IMR-90 (cell line): ENCODE data around the gene CACNA1D. TPM values are rescaled to one million over a fixed set of nuclear protein-coding genes. Genes with fewer than 3 reads are reported as not detected.

Experiments used
- ATAC-seq: fragments of 200-7000 bp; cut with Tn5 transposase; 2 replicates; pipeline ENCODE4 v1.9.1; 2020; ENCODE audit warnings: low read depth, mild to moderate bottlenecking, moderate library complexity
- BruUV-seq: library from RNA; stranded (reverse); fragments of 400-500 nt; replicated peaks from 2 replicates; lab custom pipeline; 2021; lab: Mats Ljungman, UMichigan
- CTCF ChIA-PET: fragments of 300-600 bp; formaldehyde crosslinking; extraction: SDS; loops from one replicate; lab custom pipeline; 2021; ENCODE audit warnings: antibody characterized with exemption; lab: Yijun Ruan, JAX
- POLR2A ChIA-PET: fragments of 300-600 bp; sonication (Branson Sonifier 250); formaldehyde crosslinking; loops from one replicate; lab custom pipeline; 2022; ENCODE audit warnings: antibody characterized with exemption; ENCODE audit not compliant: unreplicated experiment; lab: Charles Lee
- DNase-seq: peaks from one replicate; pipeline ENCODE4 v3.0.0; 2013
- H2AFZ ChIP-seq: replicated peaks from 2 replicates; pipeline ENCODE3; 2013; ENCODE audit warnings: low read length, mild to moderate bottlenecking; ENCODE audit not compliant: poor library complexity
- H2AK5ac ChIP-seq: 2 replicates; pipeline ENCODE4 v1.6.1; 2013; ENCODE audit warnings: low read depth, low read length, inconsistent platforms
- H2AK9ac ChIP-seq: replicated peaks from 2 replicates; pipeline ENCODE3; 2013; ENCODE audit warnings: mild to moderate bottlenecking, low read depth, low read length, moderate library complexity; ENCODE audit not compliant: poor library complexity
- H2BK120ac ChIP-seq: 2 replicates; pipeline ENCODE4 v1.6.1; 2013; ENCODE audit warnings: low read depth, low read length, inconsistent platforms
- H2BK15ac ChIP-seq: 3 replicates; pipeline ENCODE4 v1.6.1; 2013; ENCODE audit warnings: low read depth, low read length, inconsistent platforms
- H2BK20ac ChIP-seq: 2 replicates; pipeline ENCODE4 v1.6.1; 2013; ENCODE audit warnings: low read depth, mild to moderate bottlenecking, inconsistent platforms, low read length, moderate library complexity
- H2BK5ac ChIP-seq: 2 replicates; pipeline ENCODE4 v1.6.1; 2013; ENCODE audit warnings: mild to moderate bottlenecking, low read depth, low read length, inconsistent platforms; ENCODE audit not compliant: poor library complexity, severe bottlenecking
- H3K14ac ChIP-seq: replicated peaks from 2 replicates; pipeline ENCODE4 v1.6.1; 2013; ENCODE audit warnings: low read depth, low read length, inconsistent platforms
- H3K18ac ChIP-seq: 2 replicates; pipeline ENCODE4 v1.6.1; 2013; ENCODE audit warnings: low read depth, low read length, control low read depth
- H3K23ac ChIP-seq: 2 replicates; pipeline ENCODE4 v1.6.1; 2013; ENCODE audit warnings: low read depth, low read length, inconsistent platforms
- H3K27ac ChIP-seq: 2 replicates; pipeline ENCODE4 v1.5.1; 2013; ENCODE audit warnings: mild to moderate bottlenecking, control low read depth, low read length; ENCODE audit not compliant: insufficient read depth
- H3K27me3 ChIP-seq: 2 replicates; pipeline ENCODE4 v1.6.1; 2013; ENCODE audit warnings: low read length; ENCODE audit not compliant: control insufficient read depth, insufficient read depth
- H3K36me3 ChIP-seq: 2 replicates; pipeline ENCODE4 v1.6.1; 2013; ENCODE audit warnings: low read length, mixed read lengths; ENCODE audit not compliant: control insufficient read depth, insufficient read depth
- H3K4ac ChIP-seq: 2 replicates; pipeline ENCODE4 v1.6.1; 2013; ENCODE audit warnings: low read depth, low read length, inconsistent platforms
- H3K4me1 ChIP-seq: 2 replicates; pipeline ENCODE4 v1.6.1; 2013; ENCODE audit warnings: low read length, mixed read lengths; ENCODE audit not compliant: control insufficient read depth, insufficient read depth
- H3K4me2 ChIP-seq: 2 replicates; pipeline ENCODE4 v1.6.1; 2013; ENCODE audit warnings: low read depth, mild to moderate bottlenecking, control low read depth, low read length, moderate library complexity
- H3K4me3 ChIP-seq: 2 replicates; pipeline ENCODE4 v1.5.1; 2013; ENCODE audit warnings: low read depth, mild to moderate bottlenecking, control low read depth, low read length, moderate library complexity; ENCODE audit not compliant: insufficient read depth
- H3K56ac ChIP-seq: 2 replicates; pipeline ENCODE4 v1.6.1; 2013; ENCODE audit warnings: low read length, inconsistent platforms; ENCODE audit not compliant: insufficient read depth; ENCODE audit errors: extremely low read depth
- H3K79me1 ChIP-seq, 2 experiments: 2 replicates each; pipeline ENCODE4 v1.6.1; 2013; ENCODE audit warnings: low read length in 2 of 2, inconsistent platforms in 1 of 2, low read depth in 1 of 2
- H3K9ac ChIP-seq: 2 replicates; pipeline ENCODE4 v1.6.1; 2013; ENCODE audit warnings: low read depth, low read length, control low read depth
- H3K9me1 ChIP-seq: 2 replicates; pipeline ENCODE4 v1.6.1; 2013; ENCODE audit warnings: low read length, inconsistent platforms; ENCODE audit not compliant: insufficient read depth
- H3K9me3 ChIP-seq: 2 replicates; pipeline ENCODE4 v1.6.1; 2013; ENCODE audit warnings: low read length; ENCODE audit not compliant: control insufficient read depth, insufficient read depth
- H4K20me1 ChIP-seq: 2 replicates; pipeline ENCODE4 v1.6.1; 2013; ENCODE audit warnings: low read length, inconsistent platforms; ENCODE audit not compliant: insufficient read depth
- H4K5ac ChIP-seq: 2 replicates; pipeline ENCODE4 v1.6.1; 2013; ENCODE audit warnings: mild to moderate bottlenecking, low read depth, low read length, control low read depth
- H4K8ac ChIP-seq, 2 experiments: 2 replicates each; pipeline ENCODE4 v1.6.1; 2013; ENCODE audit warnings: low read depth in 2 of 2, low read length in 2 of 2, control low read depth in 1 of 2, inconsistent platforms in 1 of 2
- H4K91ac ChIP-seq: 2 replicates; pipeline ENCODE4 v1.6.1; 2013; ENCODE audit warnings: low read depth, low read length, inconsistent platforms; ENCODE audit not compliant: insufficient read depth
- BHLHE40 ChIP-seq: fragments of 150-350 bp; IDR thresholded peaks from 2 replicates; pipeline ENCODE4 v1.6.1; 2016; ENCODE audit warnings: mild to moderate bottlenecking, low read depth, low read length
- CEBPB ChIP-seq: IDR thresholded peaks from 2 replicates; pipeline ENCODE4 v1.6.1; 2012; ENCODE audit warnings: low read depth, low read length, improper control_type of control experiment
- CHD1 ChIP-seq: IDR thresholded peaks from 2 replicates; pipeline ENCODE4 v1.6.1; 2012; ENCODE audit warnings: low read depth, low read length, improper control_type of control experiment
- CTCF ChIP-seq: conservative IDR thresholded peaks from 2 replicates; pipeline ENCODE4 v1.5.1; 2012; ENCODE audit warnings: mild to moderate bottlenecking, low read depth, low read length, improper control_type of control experiment
- FOS ChIP-seq: fragments of 150-350 bp; IDR thresholded peaks from 2 replicates; pipeline ENCODE4 v1.6.1; 2016; ENCODE audit warnings: low read depth, low read length
- MAFK ChIP-seq: IDR thresholded peaks from 2 replicates; pipeline ENCODE4 v1.6.1; 2012; ENCODE audit warnings: low read depth, low read length, improper control_type of control experiment
- NFE2L2 ChIP-seq: fragments of 150-350 bp; IDR thresholded peaks from 2 replicates; pipeline ENCODE4 v1.6.1; 2016; ENCODE audit warnings: low read depth, mild to moderate bottlenecking, low read length
- POLR2A ChIP-seq: IDR thresholded peaks from 2 replicates; pipeline ENCODE4 v1.6.1; 2012; ENCODE audit warnings: mild to moderate bottlenecking, low read depth, low read length
- RAD21 ChIP-seq: IDR thresholded peaks from 2 replicates; pipeline ENCODE4 v1.6.1; 2012; ENCODE audit warnings: low read length, improper control_type of control experiment
- RCOR1 ChIP-seq: IDR thresholded peaks from 2 replicates; pipeline ENCODE4 v1.6.1; 2012; ENCODE audit warnings: mild to moderate bottlenecking, low read length, improper control_type of control experiment; ENCODE audit not compliant: insufficient replicate concordance
- RFX5 ChIP-seq: IDR thresholded peaks from 2 replicates; pipeline ENCODE4 v1.8.0; 2012; ENCODE audit warnings: low read depth, mild to moderate bottlenecking, low read length, moderate library complexity
- SMC3 ChIP-seq: fragments of 150-350 bp; IDR thresholded peaks from 2 replicates; pipeline ENCODE4 v1.6.1; 2016; ENCODE audit warnings: low read depth, mild to moderate bottlenecking, antibody characterized with exemption, low read length, moderate library complexity
- USF2 ChIP-seq: fragments of 150-350 bp; IDR thresholded peaks from 2 replicates; pipeline ENCODE4 v1.6.1; 2017; ENCODE audit warnings: mild to moderate bottlenecking, antibody characterized with exemption, low read length, low read depth
- WGBS, 2 experiments: methylation state at CpG; one replicate each; pipeline versions ENCODE4 v1.1.5 to v1.1.7; 2013; ENCODE audit warnings: missing lambda C conversion rate in 2 of 2; ENCODE audit not compliant: insufficient read length in 1 of 2; ENCODE audit errors: extremely low coverage in 2 of 2; 5-methylcytosine and 5-hydroxymethylcytosine counted together
- dilution Hi-C: fragments of 300-500 bp; cut with HindIII; formaldehyde crosslinking; loops from one replicate; pipeline ENCODE4 v1.14.3; 2018; ENCODE audit warnings: low sequenced_read_pairs; ENCODE audit not compliant: unreplicated experiment
- in situ Hi-C: fragments of 300-500 bp; cut with MboI; formaldehyde crosslinking; loops from 3 replicates; pipeline ENCODE4 v1.14.3; 2019; ENCODE audit warnings: low sequenced_read_pairs, inconsistent platforms, mixed read lengths
- intact Hi-C: fragments of 100-400 bp; cut with micrococcal nuclease; formaldehyde crosslinking; loops from 2 replicates; pipeline ENCODE4 v1.10.0; 2022
- polyA plus RNA-seq, 3 experiments: library from polyadenylated mRNA; depleted of rRNA; stranded (reverse); fragments of >200 nt; gene quantifications; 2 replicates each; pipeline ENCODE4 v1.2.3, GENCODE V29; 2012; ENCODE audit warnings: low replicate concordance in 1 of 3
- total RNA-seq: library from RNA; depleted of rRNA; stranded (reverse); fragments of >200 nt; gene quantifications from 2 replicates; pipeline ENCODE4 v1.2.3, GENCODE V29; 2012

Gene CACNA1D
- total and polyA plus RNA-seq, 2 of the 4 experiments (the other 2 are of a cell fraction) = 0.07 TPM; not detected in 1

- TF ChIP-seq RFX5 (no peak), CHD1 (no peak), RAD21 (peak; percentile 37)
Measured at GRCh38 chr3:53806182-53807116, 312.0 kb downstream of the CACNA1D start (continued).

GRCh38 chr3:53807117-53807810 lies 312.9 kb downstream of the CACNA1D start:
- dilution Hi-C loops (no loop called here), in situ Hi-C loops (no loop called here), intact Hi-C loops (no loop called here)
- H3K56ac ChIP-seq = no peak overlapping the region
- H3K14ac ChIP-seq = peak overlapping the region; percentile 52; the same call in 1 of the 2 replicates
- peak overlapping the region; percentile 83 for H2AK9ac ChIP-seq
- no peaks in the 10 kb centered on the region for H3K36me3 ChIP-seq
- H3K4me3 ChIP-seq = no peak overlapping the region
- no peaks in the 10 kb centered on the region for H4K20me1 ChIP-seq
- no peaks in the 10 kb centered on the region for H3K9me3 ChIP-seq
- peak overlapping the region; percentile 68 for H4K91ac ChIP-seq
- H2BK15ac ChIP-seq = no peak overlapping the region; the same call in 2 of the 3 replicates
- H3K4ac ChIP-seq = peak overlapping the region; percentile 84
- no peaks in the 10 kb centered on the region for H3K79me1 ChIP-seq
- peak overlapping the region in 1 of 2 experiments; percentile 32; a peak in 2 of 4 replicates for H4K8ac ChIP-seq
- no peak for DNase-seq
- peaks cover 14% of the 10 kb centered on the region for H3K4me1 ChIP-seq
- no peaks in the 10 kb centered on the region; the same call in 1 of the 2 replicates for H3K27me3 ChIP-seq
- no peak overlapping the region for H4K5ac ChIP-seq
- H2AK5ac ChIP-seq = peak overlapping the region; percentile 83; the same call in 1 of the 2 replicates
- no peak overlapping the region for H3K4me2 ChIP-seq
- no peak overlapping the region for H2BK5ac ChIP-seq
- H3K9ac ChIP-seq = no peak overlapping the region
- no peak for ATAC-seq
- H3K9me1 ChIP-seq = peaks cover 20% of the 10 kb centered on the region
- peak overlapping the region; percentile 90; the same call in 1 of the 2 replicates for H2BK20ac ChIP-seq
- WGBS, 2 experiments = 81% methylated on average over 9 of the region's 15 CpGs; no CpG with 5 or more reads in 1 of the 2 experiments
- H2BK120ac ChIP-seq = peak overlapping the region; percentile 90; the same call in 1 of the 2 replicates
- no peak overlapping the region for H3K27ac ChIP-seq
- H2AFZ ChIP-seq = peak overlapping the region; percentile 72
- no TSS peak for BruUV-seq
- POLR2A ChIA-PET = no interaction called here
- H3K23ac ChIP-seq = no peak overlapping the region
- no peak overlapping the region for H3K18ac ChIP-seq
- CTCF ChIA-PET = no interaction called here
- TF ChIP-seq NFE2L2 = no peak
- no peak for TF ChIP-seq MAFK
- TF ChIP-seq CEBPB = no peak
- TF ChIP-seq CTCF = no peak
- no peak for TF ChIP-seq SMC3
- no peak for TF ChIP-seq USF2
- no peak for TF ChIP-seq RAD21
- TF ChIP-seq RCOR1 = no peak
- no peak for TF ChIP-seq BHLHE40
- TF ChIP-seq FOS = no peak
- no peak for TF ChIP-seq POLR2A
